Chondrocyte (in vitro differentiated cells): ENCODE results near the gene POMZP3. TPM values are rescaled to one million over a fixed set of nuclear protein-coding genes. Genes with fewer than 3 reads are reported as not detected.
"Not testable (repeated sequence)": the region's sequence is repeated elsewhere in the genome, so short reads cannot be mapped to it uniquely, and the experiment has no call there.

Source experiments
- DNase-seq: peaks from one replicate; pipeline ENCODE4 v3.0.0; 2021; ENCODE audit warnings: mixed read lengths, low spot score
- H3K27ac Mint-ChIP-seq: one replicate; pipeline ENCODE4 v1.8.0; 2021; ENCODE audit warnings: mild to moderate bottlenecking, moderate library complexity, mixed read lengths; ENCODE audit not compliant: unreplicated experiment
- H3K27me3 Mint-ChIP-seq: 2 replicates; pipeline ENCODE4 v1.8.0; 2021; ENCODE audit warnings: low read depth, mixed read lengths
- H3K36me3 Mint-ChIP-seq: 2 replicates; pipeline ENCODE4 v1.8.0; 2021; ENCODE audit warnings: low read depth, mixed read lengths
- H3K4me1 Mint-ChIP-seq: 2 replicates; pipeline ENCODE4 v1.8.0; 2021; ENCODE audit warnings: low read depth, mild to moderate bottlenecking, mixed read lengths
- H3K4me3 Mint-ChIP-seq: one replicate; pipeline ENCODE4 v1.8.0; 2021; ENCODE audit warnings: mild to moderate bottlenecking, moderate library complexity, mixed read lengths; ENCODE audit not compliant: unreplicated experiment
- H3K9me3 Mint-ChIP-seq: 2 replicates; pipeline ENCODE4 v1.8.0; 2021; ENCODE audit warnings: low read depth, mixed read lengths
- total RNA-seq: library from RNA; stranded (reverse); gene quantifications from 3 replicates; pipeline ENCODE4 v1.2.1, GENCODE V29; 2021

Gene POMZP3
- total RNA-seq, 1 donor from 2014 or later: 5.3 TPM

DNA sequence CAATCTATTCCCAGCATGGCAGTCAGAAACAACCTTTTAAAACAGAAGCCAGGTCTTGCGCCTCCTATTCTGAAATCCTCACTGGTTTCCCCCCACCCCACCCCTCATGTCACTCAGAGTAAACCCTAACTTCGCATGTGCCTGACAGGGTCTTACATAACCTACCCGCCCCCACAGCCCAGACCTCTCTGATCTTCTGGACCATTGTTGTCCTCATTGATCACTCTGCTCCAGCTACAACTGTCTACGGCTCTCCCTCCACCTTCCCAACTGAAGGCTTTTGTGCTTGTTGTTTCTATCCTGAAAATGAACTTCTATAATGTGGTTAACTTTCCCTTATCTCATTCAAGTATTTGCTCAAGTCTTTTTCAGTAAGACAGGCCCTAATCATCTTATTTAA lies 66.9 kb downstream of the POMZP3 start:
- H3K27ac Mint-ChIP-seq, DNase-seq, H3K27me3 Mint-ChIP-seq, H3K4me1 Mint-ChIP-seq, H3K9me3 Mint-ChIP-seq, H3K4me3 Mint-ChIP-seq: not testable (repeated sequence)
- peaks cover 11% of the 10 kb centered on the region for H3K36me3 Mint-ChIP-seq

Other genes with a start within 250 kb of the POMZP3 start
- gene SSC4D, start 217.6 kb downstream of the POMZP3 start, total RNA-seq: 0.97 to 1.2 TPM (median 1.1 TPM) in 3 replicates
- not detected in 3 replicates for gene ZP3, start 202.3 kb downstream of the POMZP3 start, total RNA-seq
- 10.8 to 12.8 TPM (median 11.5 TPM) in 3 replicates for gene DTX2, start 165.6 kb downstream of the POMZP3 start, total RNA-seq
- gene UPK3B, start 116.7 kb downstream of the POMZP3 start, total RNA-seq: 0.46 to 1.4 TPM (median 0.62 TPM) in 3 replicates
- gene SPDYE16, start 84.0 kb downstream of the POMZP3 start, total RNA-seq: 0.36 TPM in 1 of 3 replicates, not detected in the others